GM18870 (cell line): ENCODE results near the gene DPF3.

ENCODE experiments used
- ATAC-seq: cut with Tn5 transposase; IDR thresholded peaks from one replicate; pipeline ENCODE4 v1.9.1; 2021; ENCODE audit warnings: moderate library complexity; ENCODE audit not compliant: unreplicated experiment

Gene DPF3

GRCh38 chr14:72844524-72844923, 49.4 kb downstream of the DPF3 start:
- ATAC-seq: no peak

- ATAC-seq: no peak
Measured at GRCh38 chr14:72839753-72840607, 53.9 kb downstream of the DPF3 start.

GRCh38 chr14:72839351-72839750, 54.5 kb downstream of the DPF3 start:
- no peak for ATAC-seq

DNA sequence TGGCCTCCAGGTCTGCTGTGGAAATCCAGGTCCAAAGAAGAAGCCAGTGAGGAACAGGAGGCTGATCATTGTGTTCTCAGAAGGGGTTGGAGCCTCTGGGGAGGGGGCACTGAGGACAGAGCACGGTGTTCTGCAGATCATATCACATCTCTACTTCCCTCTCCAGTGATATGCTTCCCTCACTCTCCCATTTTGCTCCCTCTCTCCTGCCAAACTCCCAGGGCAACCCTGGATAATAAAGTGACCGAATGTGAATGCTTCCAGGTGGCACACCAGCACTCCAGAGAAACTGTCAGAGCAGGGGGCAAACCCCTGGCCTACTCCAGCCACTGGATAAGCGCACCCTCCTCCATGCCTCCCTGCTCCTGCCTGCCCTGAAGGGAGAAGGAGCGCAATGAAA, 57.8 kb downstream of the DPF3 start:
- no peak for ATAC-seq

DNA sequence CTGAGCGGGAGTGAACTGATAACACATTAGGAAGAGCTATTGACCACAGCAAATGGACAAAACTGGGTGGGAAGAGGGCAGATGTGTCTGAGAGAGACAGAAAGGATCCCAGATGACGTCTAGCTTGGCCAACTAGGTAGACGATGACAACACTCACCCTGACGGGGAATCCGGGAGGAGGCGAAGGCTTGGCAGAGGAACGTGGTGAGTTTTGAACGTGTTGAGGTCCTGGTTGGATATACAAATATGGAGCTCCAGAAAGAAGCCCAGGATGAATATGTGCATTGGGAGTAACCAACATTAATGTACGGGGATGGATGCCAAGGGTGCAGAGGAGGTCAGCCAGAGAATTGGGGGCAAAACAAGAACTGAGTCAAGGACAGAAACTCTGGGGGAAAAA, 60.7 kb downstream of the DPF3 start:
- ATAC-seq: no peak

DNA sequence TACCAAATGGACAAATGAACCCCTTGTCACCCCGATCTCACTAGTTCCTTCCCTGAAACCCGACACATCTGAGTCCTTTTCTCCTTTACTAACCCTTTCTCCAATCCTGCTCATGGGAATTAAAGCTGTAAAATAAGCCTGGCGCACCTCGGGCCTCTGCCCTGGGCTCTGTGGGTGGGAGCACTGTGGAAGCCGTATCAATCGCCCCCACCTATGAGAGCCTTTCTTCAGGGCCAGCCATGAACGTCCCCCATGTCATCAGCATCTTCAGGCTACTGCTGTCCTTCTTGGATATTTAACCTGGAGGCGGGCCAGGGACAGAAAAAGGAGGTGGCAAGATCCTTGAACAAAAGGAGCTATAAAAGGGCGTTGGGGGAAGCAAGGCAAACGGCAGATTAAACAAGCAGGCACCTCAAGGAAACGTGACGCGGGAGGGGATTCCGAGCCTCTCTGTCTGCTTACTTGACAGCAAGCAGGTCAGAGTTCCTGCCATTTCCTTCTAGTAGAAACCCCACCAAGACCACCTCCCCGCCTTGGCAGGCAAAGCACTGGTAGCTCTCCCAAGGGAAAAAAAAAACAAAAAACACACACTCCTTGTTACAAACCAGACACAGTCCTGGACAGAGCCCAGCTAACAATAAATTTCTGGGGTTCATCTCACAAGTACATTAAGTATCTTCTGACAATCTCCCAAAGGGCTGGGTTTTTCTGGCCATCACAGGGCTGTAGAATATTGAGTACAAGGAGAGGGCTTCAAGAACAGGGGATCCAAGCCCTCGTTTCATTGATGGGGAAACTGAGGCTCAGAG, 62.9 kb downstream of the DPF3 start:
- no peak for ATAC-seq

GRCh38 chr14:72830356-72830755, 63.5 kb downstream of the DPF3 start:
- ATAC-seq: no peak

GRCh38 chr14:72828604-72829003, 65.3 kb downstream of the DPF3 start:
- no peak for ATAC-seq

GRCh38 chr14:72826039-72826438, 67.9 kb downstream of the DPF3 start:
- no peak for ATAC-seq

DNA sequence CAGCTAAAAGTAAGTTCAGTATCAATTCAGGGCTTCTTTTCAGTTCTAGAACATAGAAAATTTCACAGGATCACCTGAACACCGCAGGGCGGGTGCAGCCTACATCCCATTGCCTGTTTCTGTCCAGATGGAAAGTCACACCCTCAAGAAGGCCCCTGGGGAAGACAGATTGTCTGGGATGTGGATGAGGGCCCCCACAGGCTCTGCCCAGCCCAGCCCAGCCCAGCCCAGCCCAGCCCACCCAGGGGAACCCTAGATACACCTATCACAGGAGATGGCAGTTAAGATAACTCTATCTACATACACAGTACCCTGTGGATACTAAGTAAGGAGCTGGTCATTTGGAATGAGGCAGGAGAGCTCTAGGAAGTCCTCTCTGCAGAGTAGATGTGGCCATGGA, 68.4 kb downstream of the DPF3 start:
- ATAC-seq: no peak

GRCh38 chr14:72824051-72824450, 69.8 kb downstream of the DPF3 start:
- ATAC-seq: no peak

- ATAC-seq: no peak
Measured at GRCh38 chr14:72822946-72823611, 70.8 kb downstream of the DPF3 start.

- ATAC-seq: no peak
Measured at GRCh38 chr14:72818998-72819397, 74.9 kb downstream of the DPF3 start.

- ATAC-seq: no peak
Measured at GRCh38 chr14:72816287-72816686, 77.6 kb downstream of the DPF3 start.

- ATAC-seq: no peak
Measured at GRCh38 chr14:72815430-72815829, 78.5 kb downstream of the DPF3 start.

DNA sequence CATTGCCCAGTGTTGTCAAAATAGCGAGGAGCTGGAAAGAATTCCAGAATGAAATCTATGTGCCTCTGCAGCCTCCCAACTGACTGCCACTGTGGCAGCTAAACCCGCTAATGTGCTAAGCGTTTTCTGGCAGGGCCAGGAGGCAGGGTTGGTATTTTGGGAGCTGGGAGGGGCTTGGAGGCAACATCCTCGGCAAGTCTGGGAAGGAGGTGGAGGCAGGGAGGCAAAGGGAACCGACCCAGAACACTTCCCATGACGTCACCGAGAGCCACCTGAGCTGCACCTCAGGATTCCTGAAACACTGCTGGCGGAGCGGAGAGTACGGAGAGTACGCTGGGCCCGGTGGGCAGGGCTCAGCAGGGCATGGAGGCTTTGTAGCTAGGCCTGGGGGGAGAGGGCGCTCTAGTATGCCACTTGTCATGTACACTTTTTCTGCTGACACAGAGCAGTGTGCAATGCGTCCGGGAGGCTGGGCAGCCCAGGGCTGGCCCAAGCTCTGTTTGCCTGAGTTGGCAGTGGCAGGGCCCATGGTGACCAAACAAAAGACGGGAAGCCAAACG, 81.5 kb downstream of the DPF3 start:
- no peak for ATAC-seq

DNA sequence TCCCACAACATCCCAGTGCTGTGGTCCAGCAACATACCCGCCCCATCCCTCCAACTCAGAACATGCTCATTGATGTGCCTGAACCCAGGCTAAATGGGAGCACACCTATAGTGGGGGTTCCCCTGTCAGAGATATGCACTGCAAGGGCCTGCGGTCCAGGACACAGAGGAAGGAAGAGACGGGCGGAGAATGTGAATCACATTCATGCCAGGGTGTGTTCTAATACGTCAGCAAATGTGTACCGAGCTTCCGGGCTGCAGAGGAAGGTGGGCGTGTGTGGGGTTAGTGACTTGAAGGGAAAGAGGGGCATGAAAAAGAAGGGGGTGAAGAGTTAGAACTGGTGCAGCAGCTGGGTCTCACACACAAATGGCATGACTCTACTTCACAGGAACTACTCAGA, 83.7 kb downstream of the DPF3 start:
- no peak for ATAC-seq

DNA sequence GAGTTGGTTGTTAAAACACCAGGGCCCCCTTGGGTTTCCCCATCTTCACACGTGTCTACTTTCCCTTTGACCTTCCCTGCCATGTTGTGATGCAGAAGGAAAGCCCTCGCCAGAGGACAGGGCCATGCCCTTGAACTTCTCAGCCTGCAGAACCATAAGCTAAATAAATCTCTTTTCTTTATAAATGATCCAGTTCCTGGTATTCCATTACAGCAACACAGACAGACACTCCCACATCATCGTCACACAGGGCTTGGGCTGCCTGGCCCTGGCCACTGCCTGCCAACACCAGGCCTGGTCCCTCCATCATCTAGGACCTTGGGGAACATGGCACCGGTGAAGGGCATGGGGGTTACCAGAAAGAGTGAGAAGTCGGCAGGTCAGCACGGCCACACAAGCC, 84.8 kb downstream of the DPF3 start:
- no peak for ATAC-seq

DNA sequence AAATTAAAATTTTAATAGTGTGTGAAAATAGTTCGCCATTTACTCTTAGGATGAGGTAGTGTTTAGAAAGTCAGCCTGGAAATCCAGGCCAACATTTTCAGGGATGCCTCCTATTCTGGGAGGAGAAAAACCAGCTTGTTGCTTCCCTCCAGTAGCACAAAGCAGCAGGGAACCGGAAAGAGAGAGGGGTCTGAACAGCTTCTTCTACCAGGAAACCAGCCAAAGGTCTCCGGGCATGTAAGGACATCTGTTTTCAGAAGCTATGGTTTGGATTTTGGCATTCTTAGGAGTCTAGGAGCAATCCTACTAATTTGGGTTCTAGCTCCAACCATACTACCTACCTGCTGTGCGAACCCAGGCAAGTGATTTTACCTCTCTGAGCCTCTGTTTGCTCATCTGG, 85.3 kb downstream of the DPF3 start:
- no peak for ATAC-seq

GRCh38 chr14:72802588-72802946, 91.3 kb downstream of the DPF3 start:
- ATAC-seq: no peak

- ATAC-seq: no peak
Measured at GRCh38 chr14:72801836-72802587, 91.9 kb downstream of the DPF3 start.
